ENCODE measurements around the gene SLC4A2.

Gene SLC4A2

DNA sequence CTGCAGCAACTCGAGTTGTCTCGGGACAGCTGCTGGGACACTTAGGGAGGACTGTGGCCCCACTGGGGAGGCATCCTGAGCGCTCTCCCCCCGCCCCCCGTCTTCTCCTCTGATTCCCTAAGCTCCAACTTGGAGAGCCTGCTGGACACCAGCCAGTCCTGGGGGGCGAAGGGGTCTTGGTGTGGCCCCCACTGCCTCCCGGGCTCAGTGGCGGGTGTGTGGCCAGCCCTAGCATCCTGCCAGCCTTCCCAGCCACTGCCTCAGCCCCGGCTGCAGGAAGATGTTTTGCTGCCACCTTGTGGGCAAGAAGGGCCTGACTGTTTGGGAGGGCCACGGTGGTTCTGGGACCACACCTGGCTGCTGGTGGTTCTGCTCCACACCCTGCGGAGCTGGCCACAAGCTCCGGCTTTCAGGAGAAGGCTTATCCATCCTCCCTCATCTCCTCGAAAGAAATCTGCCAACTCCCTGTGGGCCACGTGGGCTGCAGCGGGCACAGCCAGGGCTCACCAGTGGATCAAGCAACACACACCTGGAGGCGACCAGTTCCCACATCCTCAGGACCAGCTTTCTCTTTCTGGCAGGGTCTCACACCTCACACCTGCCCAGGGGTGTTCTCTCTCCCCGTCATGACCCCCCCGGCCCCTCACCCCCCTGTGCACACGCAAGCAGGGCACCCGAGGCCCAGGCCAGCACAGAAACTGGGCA, 51.7 kb downstream of the SLC4A2 start:
- in situ Hi-C loops (cut with MboI; ENCODE audit: low sequenced_read_pairs): no loop called here

DNA sequence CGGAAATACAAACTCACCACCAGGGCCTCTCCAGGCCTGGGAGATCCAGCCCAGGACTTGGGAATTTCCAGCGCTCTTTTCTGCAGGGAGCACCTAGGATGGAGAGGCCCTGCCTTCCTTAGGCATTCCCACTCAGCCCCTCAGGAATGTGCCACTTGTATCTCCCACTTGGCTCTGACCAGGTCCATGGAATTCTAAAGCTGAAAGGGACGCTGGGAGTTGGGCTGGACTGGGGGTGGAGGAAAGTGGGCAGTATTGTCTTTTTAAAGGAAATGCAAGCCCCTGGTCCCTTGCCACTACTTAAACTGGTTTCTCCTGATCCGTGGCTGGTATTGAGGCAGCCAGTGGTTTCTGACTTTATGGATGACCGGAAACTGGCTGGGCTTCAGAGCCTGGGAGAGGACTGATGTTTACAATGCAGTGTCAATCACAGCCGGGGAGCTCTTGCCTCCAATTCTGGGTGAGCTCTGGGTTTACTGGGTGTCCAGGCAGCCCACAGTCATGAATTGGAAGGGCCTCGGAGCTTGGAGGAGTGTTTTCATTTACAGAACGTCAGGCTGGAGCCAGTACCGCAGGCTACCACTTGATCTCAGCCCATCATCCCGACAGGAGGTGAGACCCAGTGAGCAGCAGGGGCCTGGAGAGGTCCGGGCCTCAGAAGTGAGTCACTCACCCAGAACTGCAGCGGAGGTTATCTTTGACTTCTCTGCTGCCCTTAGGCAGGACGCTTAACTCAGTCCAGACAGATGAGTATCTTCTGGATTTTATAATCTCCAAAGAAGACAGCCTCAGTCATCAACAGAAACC, 54.2 kb downstream of the SLC4A2 start:
- in situ Hi-C loops (cut with MboI; ENCODE audit: low sequenced_read_pairs): no loop called here

DNA sequence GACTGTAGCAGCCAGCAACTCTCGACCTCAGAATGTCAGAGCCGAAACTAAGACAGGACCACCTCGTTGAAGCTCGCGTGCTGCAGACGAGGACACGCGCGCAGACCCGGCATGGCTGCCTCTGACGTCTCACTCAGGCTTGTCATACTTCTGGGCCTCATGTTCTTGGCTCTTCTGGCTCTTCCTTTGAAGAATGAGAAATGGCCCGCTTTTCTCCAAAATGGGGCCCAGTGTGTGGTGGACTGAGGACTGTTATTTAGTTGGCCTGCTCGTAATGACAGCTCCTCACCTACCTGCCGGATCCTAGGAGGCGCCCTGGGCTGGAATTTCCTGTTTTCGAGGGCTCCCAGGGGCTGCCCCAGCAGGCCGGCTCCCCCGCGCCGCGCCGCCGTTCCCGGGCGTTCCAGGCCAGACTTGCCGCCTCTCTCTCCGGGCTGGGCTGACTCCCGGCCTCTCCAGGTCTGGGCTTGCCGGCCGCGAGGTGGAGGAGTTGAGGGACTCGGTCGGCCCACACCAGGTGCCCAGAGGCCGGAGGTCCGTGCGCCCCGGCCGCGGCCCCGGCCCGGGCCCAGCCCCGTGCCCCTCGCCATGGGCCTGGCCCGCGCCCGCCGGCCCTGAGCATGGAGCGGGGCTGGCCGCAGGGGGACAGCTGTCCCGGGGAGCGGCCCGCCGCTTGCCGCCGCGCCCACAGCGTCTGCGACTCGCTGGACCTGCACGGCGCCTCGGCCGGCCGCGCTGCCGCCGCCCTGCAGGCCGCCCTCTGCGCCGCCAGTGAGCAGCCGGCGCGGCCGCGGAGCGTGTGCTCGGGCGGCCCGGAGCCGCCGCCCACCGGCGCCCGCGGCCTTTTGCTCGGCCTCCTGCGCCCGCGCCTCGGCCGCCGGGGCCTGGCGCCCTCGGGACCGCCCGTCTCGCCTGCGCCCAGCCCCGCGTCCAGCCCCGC, 55.0 kb downstream of the SLC4A2 start:
- in situ Hi-C loops (cut with MboI; ENCODE audit: low sequenced_read_pairs): no loop called here

DNA sequence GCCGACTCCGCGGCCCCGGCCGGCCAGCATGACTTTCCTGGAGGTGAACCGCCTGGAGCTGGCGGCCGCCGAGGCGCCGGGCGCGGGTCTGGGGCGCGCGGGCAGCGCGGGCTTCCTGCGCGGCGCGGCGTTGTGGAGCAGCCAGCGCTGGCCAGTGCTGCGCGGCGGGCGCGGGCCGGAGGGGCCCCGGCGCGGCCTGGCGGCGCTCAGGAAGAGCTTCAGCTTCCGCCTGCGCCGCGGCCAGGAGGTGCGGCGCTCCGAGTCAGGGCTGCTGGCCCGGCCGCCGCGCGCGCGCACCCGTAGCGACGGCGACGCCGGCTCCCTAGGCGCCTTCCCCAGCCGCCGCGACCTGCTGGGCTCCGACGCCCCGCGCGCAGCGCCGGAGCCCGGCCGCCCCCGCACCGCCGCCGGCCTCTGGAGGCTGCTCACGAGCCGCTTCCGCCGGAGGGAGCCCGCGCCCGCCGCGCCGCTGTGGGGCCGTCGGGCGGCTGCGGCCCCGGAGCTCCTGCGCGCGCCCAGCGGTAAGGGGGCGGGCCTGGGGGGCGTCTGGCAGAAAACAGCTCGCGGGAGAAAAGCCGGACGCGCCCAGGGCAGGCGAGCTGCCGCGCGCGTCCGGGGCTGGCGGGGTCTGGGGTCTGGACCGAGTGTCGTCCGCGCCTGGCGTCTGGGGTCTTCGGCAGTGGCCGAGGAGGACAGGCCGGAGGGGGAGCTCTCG, 55.9 kb downstream of the SLC4A2 start:
- in situ Hi-C loops (cut with MboI; ENCODE audit: low sequenced_read_pairs): no loop called here

DNA sequence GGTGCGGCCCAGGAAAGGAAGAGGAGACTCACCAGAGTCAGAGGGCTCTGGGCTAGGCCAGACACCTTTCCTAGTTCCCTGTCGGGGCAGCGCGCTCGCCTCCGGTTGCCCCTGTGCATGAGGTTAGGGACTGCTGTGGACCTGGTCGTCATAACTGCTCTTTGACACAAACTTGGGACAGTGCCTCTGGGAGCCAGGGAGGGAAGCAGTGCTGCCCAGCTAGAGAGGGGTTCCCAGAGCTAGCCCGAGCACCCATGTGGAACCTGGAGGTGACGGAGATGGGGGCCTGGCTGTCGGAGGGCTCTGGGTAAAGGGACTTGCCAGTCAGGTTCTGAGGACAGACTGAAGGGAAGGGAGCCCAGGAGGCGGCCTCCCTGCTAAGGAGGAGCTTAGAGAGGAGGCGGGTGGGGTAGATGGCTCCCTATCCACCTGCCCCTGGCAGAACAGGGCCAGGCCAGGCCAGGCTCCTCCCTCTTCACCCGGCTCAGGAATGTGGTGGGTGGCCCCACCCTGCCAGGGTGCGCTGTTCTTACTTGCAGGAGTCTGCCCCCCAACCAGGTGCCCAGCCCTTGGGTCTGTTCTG, 56.5 kb downstream of the SLC4A2 start:
- in situ Hi-C loops (cut with MboI; ENCODE audit: low sequenced_read_pairs): no loop called here

DNA sequence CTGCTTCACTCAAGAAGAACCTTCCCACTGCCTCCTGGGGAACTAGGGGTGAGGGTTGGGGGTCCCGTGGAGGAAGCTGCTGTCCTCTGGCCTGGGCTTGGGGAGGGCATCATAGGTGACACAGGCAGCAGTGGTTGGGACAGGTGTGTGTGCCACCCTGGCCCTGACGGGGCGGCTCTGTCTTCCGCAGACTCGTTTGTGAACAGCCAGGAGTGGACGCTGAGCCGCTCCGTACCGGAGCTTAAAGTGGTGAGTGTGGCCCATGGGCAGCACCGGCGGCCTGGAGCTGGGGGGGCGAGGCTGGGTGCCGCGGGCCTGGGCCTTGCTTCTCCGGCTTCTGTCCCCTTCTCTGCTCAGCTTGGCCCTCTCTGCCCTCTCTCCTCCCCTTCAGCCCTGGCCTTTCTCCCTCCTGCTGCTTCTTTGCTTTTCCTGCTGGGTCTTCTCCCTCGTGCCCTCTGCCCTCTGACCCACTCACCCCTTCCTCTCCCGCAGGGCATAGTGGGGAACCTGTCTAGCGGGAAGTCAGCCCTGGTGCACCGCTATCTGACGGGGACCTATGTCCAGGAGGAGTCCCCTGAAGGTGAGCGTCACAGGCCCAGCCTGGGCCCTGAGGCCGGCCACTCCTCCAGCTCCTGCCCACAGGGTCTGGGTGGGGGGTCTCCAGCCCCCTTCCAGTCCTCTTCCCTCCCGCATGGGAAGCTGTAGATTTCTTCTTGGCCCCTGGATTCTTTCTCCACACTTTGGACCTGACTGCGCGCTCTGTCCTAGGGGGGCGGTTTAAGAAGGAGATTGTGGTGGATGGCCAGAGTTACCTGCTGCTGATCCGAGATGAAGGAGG, 57.4 kb downstream of the SLC4A2 start:
- in situ Hi-C loops (cut with MboI; ENCODE audit: low sequenced_read_pairs): no loop called here

DNA sequence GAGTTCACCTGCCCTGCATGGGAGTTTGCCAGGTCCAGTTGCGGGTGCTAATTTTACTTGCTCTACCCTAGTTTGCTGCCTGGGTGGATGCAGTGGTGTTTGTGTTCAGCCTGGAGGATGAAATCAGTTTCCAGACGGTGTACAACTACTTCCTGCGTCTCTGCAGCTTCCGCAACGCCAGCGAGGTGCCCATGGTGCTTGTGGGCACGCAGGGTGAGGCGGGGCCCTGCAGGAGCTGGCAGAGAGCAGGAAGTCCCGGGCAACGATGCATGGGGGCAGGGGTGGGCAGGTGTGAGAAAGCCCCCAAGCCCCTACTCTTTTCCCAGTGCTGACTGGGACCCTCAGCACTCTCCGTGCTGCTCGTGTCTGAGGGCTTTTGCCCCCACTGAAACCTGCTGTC, 58.2 kb downstream of the SLC4A2 start:
- in situ Hi-C loops (cut with MboI; ENCODE audit: low sequenced_read_pairs): no loop called here

DNA sequence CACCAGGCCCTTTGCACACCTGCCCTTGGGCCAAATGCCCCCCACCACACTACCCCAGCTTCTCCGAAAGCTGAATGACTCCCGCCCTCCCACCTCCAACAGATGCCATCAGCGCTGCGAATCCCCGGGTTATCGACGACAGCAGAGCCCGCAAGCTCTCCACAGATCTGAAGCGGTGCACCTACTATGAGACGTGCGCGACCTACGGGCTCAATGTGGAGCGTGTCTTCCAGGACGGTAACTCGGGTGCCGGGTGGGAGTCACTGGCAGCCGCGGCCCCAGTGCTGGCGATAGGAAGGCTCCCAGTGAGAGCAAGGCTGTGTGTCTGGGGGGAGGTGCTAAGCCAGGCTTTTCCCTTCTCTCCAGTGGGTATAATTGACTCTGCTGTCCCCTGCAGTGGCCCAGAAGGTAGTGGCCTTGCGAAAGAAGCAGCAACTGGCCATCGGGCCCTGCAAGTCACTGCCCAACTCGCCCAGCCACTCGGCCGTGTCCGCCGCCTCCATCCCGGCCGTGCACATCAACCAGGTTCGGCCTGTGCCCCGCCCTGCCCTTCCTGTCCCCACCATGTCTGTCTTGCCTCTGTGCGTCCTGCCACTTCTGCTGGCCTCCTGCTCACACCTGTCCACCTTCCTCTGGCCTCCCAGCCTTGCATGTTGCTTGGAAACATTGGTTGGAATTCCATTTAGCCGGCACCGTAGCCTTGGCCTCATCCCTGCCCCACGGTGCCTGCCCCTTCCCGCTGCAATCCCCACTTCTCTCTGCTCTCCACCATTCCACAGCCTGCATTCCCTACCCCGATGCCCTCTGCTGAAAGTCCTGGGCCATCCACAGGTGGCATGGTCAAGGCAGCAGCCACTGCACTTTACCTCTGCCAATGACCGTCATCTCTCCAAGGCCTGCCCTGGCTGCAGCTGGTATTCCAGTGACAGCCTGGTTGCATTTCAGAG, 59.0 kb downstream of the SLC4A2 start:
- in situ Hi-C loops (cut with MboI; ENCODE audit: low sequenced_read_pairs): no loop called here

DNA sequence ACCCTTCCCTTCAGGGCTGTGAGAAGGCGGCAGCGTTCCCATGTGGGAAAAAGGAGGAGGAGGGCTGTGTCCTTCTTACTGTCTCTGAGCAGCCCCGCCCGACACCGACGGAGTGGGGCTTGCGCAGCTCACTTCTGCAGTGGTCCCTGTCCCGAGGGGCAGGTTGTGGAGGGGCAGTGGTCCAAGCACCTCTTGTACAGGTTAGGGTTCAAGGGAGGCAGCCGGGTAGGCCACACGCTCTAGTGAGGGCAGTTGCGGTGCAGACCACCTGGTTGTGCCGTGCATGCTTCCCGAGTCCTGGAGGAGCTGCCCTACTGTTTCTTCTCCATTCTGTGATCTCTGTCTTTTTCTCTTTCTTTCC, 59.6 kb downstream of the SLC4A2 start:
- in situ Hi-C loops (cut with MboI; ENCODE audit: low sequenced_read_pairs): no loop called here

DNA sequence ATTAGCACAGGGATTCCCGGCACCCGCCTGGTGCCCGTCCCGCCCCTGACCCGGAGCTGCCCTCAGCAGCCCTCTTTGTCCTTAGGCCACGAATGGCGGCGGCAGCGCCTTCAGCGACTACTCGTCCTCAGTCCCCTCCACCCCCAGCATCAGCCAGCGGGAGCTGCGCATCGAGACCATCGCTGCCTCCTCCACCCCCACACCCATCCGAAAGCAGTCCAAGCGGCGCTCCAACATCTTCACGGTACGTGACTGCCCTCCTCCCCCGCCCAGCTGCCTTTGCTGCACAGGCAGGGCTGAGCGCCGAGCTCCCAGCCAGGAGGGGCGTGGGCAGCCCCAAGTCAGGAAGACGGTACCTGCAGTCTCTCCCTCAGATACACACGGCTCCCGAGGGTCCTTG, 60.5 kb downstream of the SLC4A2 start:
- in situ Hi-C loops (cut with MboI; ENCODE audit: low sequenced_read_pairs): no loop called here

DNA sequence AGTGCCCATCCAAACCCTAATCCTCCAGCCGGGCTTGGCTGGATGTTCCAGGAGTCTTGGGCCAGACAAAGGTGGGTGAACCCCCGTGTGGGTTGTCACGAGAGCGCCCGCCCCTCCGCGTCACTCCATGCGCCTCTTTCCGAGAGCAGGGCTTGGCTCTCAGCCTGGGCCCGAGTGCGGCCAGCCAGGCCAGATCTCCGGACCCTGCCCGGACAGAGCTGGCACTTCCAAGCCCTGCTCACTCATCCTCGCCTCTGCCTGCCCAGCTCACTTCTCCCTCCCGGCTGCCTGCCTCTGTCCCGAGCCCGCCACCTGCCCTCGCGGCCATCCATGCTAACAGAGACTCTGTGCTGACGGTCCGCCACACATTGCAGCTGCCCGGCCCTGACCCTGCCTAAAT, 61.5 kb downstream of the SLC4A2 start:
- in situ Hi-C loops (cut with MboI; ENCODE audit: low sequenced_read_pairs): no loop called here

DNA sequence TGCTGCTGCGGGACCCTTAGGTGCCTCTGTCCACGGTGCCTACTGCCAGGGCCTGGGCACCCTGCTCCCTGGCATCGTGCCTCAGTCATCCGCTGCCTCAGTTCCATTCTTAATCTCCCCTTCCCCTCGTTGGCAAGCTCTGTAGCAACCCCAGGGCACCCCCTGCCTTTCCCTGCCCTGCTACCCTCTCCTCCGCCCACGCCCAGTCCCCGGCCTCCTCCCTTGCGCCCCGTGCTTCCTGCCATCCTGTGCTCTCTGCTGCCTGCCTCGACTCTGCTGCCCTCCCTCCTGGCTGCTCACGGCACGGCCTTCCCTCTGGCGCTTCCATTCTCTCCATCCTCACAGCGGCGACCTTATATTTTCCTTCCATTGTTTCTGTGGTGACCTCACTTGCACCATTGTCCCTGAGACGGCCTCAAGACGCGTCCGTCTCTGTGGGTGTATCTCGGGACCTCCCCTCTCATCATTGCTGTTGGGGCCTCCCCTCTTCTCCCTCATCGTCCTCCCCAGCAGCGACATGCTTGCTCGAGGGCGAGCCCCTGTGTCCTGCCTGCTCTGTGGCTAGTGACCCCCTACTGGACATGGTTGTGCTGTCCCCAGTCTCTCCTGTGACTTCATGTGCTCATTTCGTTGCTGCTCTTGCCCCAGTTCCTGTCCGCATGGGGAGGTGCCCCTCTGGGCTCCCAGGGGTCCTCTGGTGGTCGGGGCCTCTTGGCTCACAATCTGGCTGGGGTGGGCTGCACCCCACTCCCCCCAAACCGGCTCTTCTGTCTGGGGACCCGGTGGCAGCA, 62.2 kb downstream of the SLC4A2 start:
- in situ Hi-C loops (cut with MboI; ENCODE audit: low sequenced_read_pairs): no loop called here

DNA sequence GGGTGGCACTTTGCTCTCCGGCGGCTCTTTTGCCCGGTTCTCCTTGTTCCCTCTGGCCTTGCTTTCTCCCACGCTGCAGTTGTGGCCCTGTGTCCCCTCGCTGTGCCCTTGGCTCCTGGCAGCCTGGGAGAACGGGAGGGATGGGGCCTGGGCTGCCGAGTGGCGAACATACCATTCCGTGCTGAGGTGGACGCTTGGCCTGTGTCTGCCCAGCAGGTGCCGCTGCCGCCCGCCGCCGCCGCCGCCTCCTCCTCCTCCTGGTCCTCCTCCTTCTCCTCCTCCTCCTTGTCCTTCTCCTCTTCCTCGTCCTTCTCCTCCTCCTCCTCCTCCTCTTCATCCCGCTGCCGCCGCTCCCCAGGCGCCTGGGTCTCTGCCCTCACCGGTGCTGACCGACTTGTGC, 62.9 kb downstream of the SLC4A2 start:
- in situ Hi-C loops (cut with MboI; ENCODE audit: low sequenced_read_pairs): no loop called here

DNA sequence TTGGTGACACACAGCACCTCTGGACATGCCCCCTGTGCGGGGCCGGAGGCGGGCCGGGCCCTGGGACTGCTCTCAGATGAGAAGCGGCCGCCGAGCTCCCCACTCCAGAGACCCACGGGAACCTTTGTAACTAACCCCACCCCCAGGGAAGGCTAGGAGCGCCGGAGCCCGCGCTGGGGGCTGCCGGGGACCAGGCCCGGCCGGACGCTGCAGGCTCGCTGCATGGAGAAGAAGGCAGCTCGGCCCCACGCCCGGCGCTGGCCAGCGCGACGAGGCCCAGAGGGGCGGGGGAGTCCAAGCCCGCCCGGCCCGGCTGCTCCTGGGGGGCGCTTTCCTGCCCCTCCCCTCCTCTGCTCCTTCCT, 63.4 kb downstream of the SLC4A2 start:
- in situ Hi-C loops (cut with MboI; ENCODE audit: low sequenced_read_pairs): no loop called here

DNA sequence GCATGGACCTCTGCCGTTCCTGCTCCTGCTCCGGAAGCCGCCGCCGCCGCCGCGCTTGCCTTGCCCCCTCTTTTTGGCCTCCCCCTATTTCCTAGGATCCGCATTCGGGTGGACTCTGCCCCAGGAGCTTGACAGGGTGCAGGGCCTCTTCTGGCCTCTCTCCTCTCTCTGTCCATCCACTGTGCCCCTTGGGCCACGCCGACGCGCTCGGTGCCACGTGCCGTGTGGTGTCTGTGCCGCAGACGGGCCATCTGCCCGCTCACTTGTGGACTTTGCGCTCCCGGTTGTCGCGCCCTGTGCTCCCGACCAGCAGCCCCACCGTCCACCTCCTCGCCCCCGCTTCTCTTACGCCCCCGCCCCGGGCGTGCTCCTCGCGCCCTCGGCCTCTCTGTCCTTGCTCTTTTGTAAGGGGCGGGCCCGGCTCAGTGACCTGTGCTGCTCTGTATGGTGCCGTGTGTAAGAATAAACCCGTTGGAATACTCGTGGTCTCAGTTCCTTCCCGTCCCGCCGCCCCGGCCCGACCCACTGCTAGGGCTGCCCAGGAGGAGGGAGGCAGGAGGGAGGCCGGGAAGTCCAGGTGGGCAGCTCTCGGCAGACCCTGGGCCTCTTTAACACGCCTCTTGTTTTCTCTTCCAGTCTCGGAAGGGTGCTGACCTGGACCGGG, 63.9 kb downstream of the SLC4A2 start:
- in situ Hi-C loops (cut with MboI; ENCODE audit: low sequenced_read_pairs): no loop called here

DNA sequence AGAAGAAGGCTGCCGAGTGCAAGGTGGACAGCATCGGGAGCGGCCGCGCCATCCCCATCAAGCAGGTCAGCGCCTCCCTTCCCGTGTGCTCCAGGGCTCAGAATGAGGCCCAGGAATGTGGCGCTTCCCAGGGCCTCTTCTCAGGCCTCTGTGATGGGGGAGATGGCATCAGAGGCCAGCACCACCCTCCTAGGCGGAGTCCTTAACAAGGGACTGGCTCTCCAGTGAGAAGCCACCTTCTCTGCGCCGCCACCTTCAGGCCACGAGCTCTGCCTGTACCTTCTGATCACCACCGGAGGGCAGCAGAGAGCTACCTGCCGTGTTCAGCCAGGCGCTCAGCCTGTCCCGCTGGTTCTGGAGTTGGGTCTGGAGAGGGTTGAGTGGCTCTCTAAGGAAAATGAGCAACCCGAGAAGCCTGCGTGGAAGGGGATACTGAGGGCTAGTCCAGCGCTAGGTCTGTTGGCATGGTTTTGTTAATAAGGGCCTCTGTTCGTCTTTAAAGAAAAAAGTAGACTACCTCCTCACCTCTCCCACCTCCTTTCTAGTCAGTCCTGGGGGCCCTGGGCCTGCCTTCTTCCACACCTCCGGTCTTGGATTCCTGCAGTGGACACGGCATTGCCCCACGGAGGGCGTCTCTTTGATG, 64.6 kb downstream of the SLC4A2 start:
- in situ Hi-C loops (cut with MboI; ENCODE audit: low sequenced_read_pairs): no loop called here

DNA sequence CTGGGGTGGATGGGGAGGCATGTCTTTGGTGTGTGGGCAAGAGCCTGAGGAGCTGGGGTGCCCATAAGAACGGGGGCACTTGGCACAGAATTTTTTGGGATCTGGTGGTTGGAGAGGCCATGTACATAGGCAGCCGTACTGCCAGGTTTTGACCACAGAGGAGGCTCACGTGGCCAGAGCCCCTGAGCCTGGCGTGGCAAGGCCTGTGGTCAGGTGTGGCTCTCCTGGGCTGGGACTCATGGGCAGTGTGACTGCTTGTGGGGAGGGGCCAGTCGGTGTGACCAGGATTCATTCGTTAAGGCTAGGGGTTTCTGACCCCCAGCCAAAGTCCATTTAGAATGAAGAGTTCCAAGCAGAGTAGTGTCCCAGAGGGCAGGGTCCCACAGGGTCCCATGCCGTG, 65.1 kb downstream of the SLC4A2 start:
- in situ Hi-C loops (cut with MboI; ENCODE audit: low sequenced_read_pairs): no loop called here
